Activated T-helper 1 cell treated with anti-CD3 and anti-CD28 coated beads, Interleukin-2, amount 50 U/mL, for 16 hours (primary cell): ENCODE results near the gene ZNF792.
"Not testable (repeated sequence)": the region's sequence is repeated elsewhere in the genome, so short reads cannot be mapped to it uniquely, and the experiment has no call there.

Experiments used
- DNase-seq, 2 donors: peaks; one replicate each; pipeline ENCODE4 v3.0.0-alpha.2; 2020; ENCODE audit warnings: low read depth in 1 of 2, low spot score in 1 of 2

ZNF792 gene

DNA sequence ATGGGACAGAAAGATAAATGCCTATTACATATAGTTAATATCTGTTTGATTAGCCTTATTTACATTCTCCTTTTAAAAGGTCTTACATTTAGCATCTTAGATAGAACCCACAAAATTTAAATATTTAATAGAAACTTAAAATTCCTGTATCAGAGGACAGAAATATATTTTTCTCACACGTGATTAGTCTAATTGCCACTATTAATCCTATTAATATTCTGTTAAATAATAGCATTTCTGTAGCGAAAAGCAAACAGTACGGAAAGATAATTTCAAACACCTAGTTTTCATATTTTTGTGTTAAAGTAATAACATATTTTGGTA is 37.7 kb downstream of the ZNF792 start:
- DNase-seq: no peak

DNA sequence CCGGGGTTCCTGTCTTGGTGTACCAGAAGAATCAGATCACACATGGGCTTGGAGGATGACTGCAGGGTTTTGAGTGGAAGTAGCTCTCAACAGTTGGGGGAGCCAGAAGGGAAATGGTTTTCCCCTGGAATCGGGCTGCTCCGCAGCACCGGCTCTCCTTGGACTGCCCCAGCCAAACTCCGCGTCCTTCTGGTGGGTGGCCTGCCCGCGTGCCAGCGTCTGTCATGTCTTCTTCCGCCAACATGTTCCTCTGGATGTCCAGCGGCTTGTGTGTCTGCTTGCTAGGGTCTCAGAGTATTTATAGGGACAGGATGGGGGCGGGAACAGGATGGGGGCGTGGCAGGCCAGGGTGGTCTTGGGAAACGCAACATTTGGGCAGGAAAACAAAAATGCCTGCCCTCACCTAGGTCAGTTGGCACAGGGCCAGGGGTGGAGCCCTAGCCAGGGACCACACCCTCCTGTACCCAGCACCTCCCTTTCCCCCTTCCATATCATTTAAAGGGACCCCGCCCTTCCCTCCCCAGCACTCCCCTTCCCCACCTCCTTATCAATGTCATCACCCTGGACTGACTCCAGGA is 38.7 kb downstream of the ZNF792 start:
- DNase-seq: no peak

DNA sequence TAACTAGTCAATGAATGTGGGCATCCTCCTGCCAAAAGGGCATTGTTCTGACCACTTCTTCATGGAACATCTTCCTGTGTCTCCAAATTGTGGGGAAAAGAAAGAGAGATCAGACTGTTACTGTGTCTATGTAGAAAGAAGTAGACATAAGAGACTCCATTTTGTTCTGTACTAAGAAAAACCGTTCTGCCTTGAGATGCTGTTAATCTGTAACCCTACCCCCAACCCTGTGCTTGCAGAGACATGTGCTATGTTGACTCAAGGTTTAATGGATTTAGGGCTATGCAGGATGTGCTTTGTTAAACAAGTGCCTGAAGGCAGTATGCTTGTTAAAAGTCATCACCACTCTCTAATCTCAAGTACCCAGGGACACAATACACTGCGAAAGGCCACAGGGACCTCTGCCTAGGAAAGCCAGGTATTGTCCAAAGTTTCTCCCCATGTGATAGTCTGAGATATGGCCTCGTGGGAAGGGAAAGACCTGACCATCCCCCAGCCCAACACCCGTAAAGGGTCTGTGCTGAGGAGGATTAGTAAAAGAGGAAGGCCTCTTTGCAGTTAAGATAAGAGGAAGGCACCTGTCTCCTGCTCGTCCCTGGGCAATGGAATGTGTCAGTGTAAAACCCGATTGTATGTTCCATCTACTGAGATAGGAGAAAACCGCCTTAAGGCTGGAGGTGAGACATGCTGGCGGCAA is 43.8 kb downstream of the ZNF792 start:
- not testable (repeated sequence) for DNase-seq

DNA sequence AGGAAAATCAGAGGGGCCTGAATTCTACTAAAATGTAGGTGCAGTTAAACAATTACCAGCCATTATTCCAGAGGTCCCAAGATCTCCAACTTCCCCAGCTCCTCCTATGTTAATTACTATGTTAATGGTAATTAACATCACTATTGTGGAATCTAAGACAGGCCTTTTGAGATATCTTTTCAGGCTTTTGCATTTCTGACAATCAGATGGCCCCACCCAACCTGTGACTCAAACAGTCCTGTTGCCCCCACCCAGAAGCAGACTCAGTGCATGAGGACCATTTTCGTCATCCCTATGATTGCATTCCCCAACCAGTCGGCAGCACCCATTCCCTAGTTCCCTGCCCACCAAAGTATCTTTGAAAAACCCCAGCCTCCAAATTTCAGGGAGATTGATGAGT is 45.8 kb downstream of the ZNF792 start:
- DNase-seq: no peak

DNA sequence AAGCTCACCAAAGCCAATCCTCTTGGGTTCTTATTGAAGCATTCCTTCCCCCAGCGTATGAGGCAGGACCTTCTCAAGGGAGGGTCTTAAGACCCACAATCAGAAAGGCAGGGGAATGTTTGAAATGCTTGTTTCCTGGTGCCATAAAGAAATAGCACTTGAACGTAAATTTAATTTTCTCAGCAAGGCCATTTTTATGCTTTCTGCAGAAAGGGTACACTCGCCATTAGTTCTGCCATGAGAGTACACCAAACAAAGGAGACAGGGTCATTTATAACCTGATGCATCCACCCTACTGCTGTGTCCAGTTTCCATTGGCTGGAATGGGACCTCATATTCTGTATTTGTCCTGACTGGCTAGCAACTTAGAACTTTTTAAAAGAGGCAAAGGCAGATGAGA is 46.9 kb downstream of the ZNF792 start:
- DNase-seq: not testable (repeated sequence)

DNA sequence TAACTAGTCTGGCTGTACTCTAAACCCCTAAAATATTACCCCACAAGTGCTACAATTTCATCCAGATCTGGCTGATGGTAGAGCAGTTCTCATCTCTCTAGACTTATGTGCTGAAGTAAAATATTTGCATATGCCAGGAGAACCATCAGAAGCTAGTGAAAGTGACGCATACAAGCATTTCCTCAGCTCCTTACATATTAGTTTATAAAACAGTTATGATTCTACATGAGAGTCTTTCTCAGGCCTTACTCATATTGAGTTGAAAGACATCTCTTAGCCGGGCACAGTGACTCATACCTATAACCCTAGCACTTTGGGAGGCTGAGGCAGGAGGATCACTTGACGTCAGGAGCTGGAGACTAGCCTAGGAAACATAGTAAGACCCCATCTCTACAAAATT is 53.3 kb downstream of the ZNF792 start:
- DNase-seq: no peak
